C4-2B (cell line): ENCODE data around the gene SCRT2.

Experiments used
- H3K27ac ChIP-seq: fragments of 450-650 bp; 2 replicates; pipeline ENCODE4 v1.5.1; 2017
- CTCF ChIP-seq: fragments of 450-650 bp; conservative IDR thresholded peaks from 2 replicates; pipeline ENCODE4 v1.5.1; 2017; ENCODE audit warnings: mild to moderate bottlenecking
- ZFX ChIP-seq: fragments of 450-650 bp; IDR thresholded peaks from 2 replicates; pipeline ENCODE4 v1.6.1; 2017

Gene SCRT2

GRCh38 chr20:677957-678356 is 2.4 kb upstream of the SCRT2 start:
- no peak overlapping the region for H3K27ac ChIP-seq
- TF ChIP-seq ZFX, result no peak
- TF ChIP-seq CTCF, result no peak

- H3K27ac ChIP-seq, result no peak overlapping the region
- TF ChIP-seq ZFX, result no peak
- TF ChIP-seq CTCF, result no peak
Measured at GRCh38 chr20:676967-677366, 1.4 kb upstream of the SCRT2 start.

- no peak overlapping the region for H3K27ac ChIP-seq
- no peak for TF ChIP-seq CTCF
- TF ChIP-seq ZFX, result no peak
Measured at GRCh38 chr20:676315-676937, 824 bp upstream of the SCRT2 start.

DNA sequence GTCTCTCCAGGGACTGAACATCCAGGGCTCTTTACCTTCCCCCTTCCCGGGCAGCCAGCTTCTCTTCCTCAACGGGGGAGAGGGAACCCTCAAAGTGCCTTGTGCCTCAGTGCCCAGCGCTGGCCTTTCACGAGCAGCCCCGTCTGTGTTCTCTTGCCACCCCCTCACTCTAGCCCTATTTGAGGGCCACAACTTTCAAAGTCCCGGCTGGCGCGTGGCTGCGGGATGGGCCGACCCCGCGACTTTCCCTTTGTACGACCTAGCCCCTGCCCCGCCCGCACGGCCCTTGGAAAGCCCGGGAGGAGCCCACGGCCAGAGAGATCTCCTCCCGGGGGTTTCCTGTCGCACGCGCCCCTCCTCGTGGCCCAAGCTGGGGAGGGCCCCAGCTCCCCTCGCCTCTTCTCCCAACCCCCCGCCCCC is 559 bp downstream of the SCRT2 start:
- H3K27ac ChIP-seq, result no peak overlapping the region
- TF ChIP-seq ZFX (no peak), CTCF (no peak)

- no peak overlapping the region for H3K27ac ChIP-seq
- TF ChIP-seq ZFX (no peak), CTCF (no peak)
Measured at GRCh38 chr20:673603-674001, 2.0 kb downstream of the SCRT2 start.

GRCh38 chr20:672963-673602 is 2.5 kb downstream of the SCRT2 start:
- TF ChIP-seq CTCF (peak; percentile 38), ZFX (no peak)
- H3K27ac ChIP-seq, result no peak overlapping the region

DNA sequence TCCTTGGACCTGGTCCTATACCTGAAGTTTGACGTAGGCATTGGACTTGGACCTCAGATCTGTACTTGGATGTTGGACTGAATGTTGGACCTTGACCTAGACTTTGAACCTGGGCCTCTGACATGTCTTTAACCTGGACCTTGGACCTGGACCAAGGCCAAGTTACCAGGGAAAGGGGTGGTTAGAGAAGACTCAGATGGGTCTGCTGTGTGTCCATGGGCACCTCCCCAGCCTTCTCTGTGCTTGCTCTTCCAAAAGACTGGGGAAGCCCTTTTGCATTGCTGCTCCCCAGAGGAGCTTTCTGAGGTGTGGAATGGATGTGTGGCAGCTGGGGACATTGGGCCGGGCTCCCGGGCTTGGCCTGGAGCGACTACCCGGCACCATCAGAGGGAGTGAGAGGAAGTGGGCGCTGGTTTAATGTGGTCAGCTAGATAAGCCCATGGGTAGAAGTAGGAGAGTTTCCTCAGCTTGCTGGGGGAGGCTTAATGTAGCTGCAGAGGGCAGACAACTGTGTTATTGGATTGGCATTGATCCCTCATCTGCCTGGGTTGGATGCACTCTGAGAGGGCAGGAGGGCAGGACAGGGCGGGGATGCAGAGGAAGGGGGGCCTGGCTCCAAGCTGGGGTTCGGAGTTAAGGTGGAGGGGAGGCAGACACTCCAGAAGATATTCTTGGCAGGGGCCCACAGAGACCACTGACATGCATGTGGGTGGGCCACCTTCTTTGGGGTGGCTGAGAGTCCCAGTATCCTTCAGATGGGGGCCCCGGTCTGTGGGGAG is 4.2 kb downstream of the SCRT2 start:
- H3K27ac ChIP-seq, result no peak overlapping the region
- no peak for TF ChIP-seq CTCF
- TF ChIP-seq ZFX, result no peak
